K562 (cell line): ENCODE measurements around the gene DNAH3. TPM values are rescaled to one million over a fixed set of nuclear protein-coding genes. Genes with fewer than 3 reads are reported as not detected.

Experiments
- ATAC-seq: fragments of 200-7000 bp; cut with Tn5 transposase; 3 replicates; pipeline ENCODE4 v1.9.1; 2020; ENCODE audit warnings: moderate library complexity
- BruUV-seq: library from RNA; stranded (reverse); fragments of 400-500 nt; replicated peaks from 2 replicates; lab custom pipeline; 2021; lab: Mats Ljungman, UMichigan
- CTCF ChIA-PET: fragments of 300-600 bp; formaldehyde crosslinking; extraction: SDS; loops from one replicate; lab custom pipeline; 2021; ENCODE audit warnings: low intra/inter-chr PET ratio; lab: Yijun Ruan, JAX
- POLR2A ChIA-PET: fragments of 300-600, 350-650 bp; sonication (Branson Sonifier 250); formaldehyde crosslinking; extraction: SDS; loops from one replicate; lab custom pipeline; 2021; ENCODE audit warnings: antibody characterized with exemption, inconsistent platforms; lab: Yijun Ruan, JAX
- DNase-seq, 4 experiments: peaks; one replicate each; pipeline versions ENCODE4 v3.0.0 to v3.0.0-alpha.2; 2011 to 2018; ENCODE audit warnings: low spot score in 3 of 4, mixed read lengths in 3 of 4; ENCODE audit errors: extremely low read depth in 1 of 4
- FAIRE-seq: peaks from 2 replicates; lab custom pipeline; 2011; peaks lifted over from hg19 to GRCh38; lab: Jason Lieb, UNC
- H2AFZ ChIP-seq: 2 replicates; pipeline ENCODE4 v1.6.0; 2011; ENCODE audit warnings: low read depth, low read length, control low read depth, inconsistent platforms
- H3K27ac ChIP-seq: fragments of 200-600 bp; 3 replicates; pipeline ENCODE4 v1.8.0; 2011; ENCODE audit warnings: low read depth, mild to moderate bottlenecking, control low read depth, inconsistent platforms, low read length, moderate library complexity, mixed read lengths; ENCODE audit errors: extremely low read depth
- H3K27me3 ChIP-seq, 2 experiments: fragments of 300-600 bp in 1 of 2; 2 replicates in 1 of 2; 3 replicates in 1 of 2; pipeline versions ENCODE4 v1.6.0 to v1.8.0; 2011; ENCODE audit warnings: inconsistent platforms in 2 of 2, low read length in 2 of 2, mild to moderate bottlenecking in 1 of 2, mixed read lengths in 1 of 2, moderate library complexity in 1 of 2; ENCODE audit not compliant: control insufficient read depth in 2 of 2, insufficient read depth in 2 of 2
- H3K36me3 ChIP-seq: fragments of 300-600 bp; 3 replicates; pipeline ENCODE4 v1.8.0; 2011; ENCODE audit warnings: mild to moderate bottlenecking, low read length, inconsistent platforms; ENCODE audit not compliant: control insufficient read depth, insufficient read depth
- H3K4me1 ChIP-seq, 2 experiments: fragments of 200-600 bp in 1 of 2; replicated peaks in 1 of 2; 2 replicates in 1 of 2; 3 replicates in 1 of 2; pipeline versions ENCODE4 v1.5.1 to v1.8.0; 2011; ENCODE audit warnings: inconsistent platforms in 2 of 2, low read length in 2 of 2, mild to moderate bottlenecking in 1 of 2, mixed read lengths in 1 of 2, moderate library complexity in 1 of 2; ENCODE audit not compliant: control insufficient read depth in 2 of 2, insufficient read depth in 2 of 2
- H3K4me2 ChIP-seq: 2 replicates; pipeline ENCODE4 v1.6.1; 2011; ENCODE audit warnings: low read length, control low read depth, inconsistent platforms, mixed read lengths; ENCODE audit not compliant: insufficient read depth
- H3K4me3 ChIP-seq: fragments of 200-600 bp; sonication (generic), shearing (Covaris generic); 2 replicates; pipeline ENCODE4 v1.5.1; 2016; ENCODE audit warnings: control low read depth, inconsistent platforms
- H3K79me2 ChIP-seq: fragments of 200-600 bp; 3 replicates; pipeline ENCODE4 v1.8.0; 2011; ENCODE audit warnings: low read length, inconsistent platforms; ENCODE audit not compliant: control insufficient read depth, insufficient read depth
- H3K9ac ChIP-seq, 2 experiments: 2 replicates each; pipeline versions ENCODE4 v1.6.0 to v1.6.1; 2011; ENCODE audit warnings: low read depth in 2 of 2, low read length in 2 of 2, control low read depth in 1 of 2, inconsistent platforms in 1 of 2, mild to moderate bottlenecking in 1 of 2, mixed read lengths in 1 of 2; ENCODE audit not compliant: insufficient read depth in 1 of 2
- H3K9me1 ChIP-seq: one replicate; pipeline ENCODE4 v1.6.0; 2011; ENCODE audit warnings: inconsistent platforms, mild to moderate bottlenecking, low read length, moderate library complexity; ENCODE audit not compliant: control insufficient read depth, insufficient read depth
- H3K9me3 ChIP-seq: replicated peaks from 2 replicates; pipeline ENCODE4 v1.5.1; 2011; ENCODE audit warnings: low read depth, low read length, inconsistent platforms; ENCODE audit not compliant: control insufficient read depth, insufficient read depth
- H4K20me1 ChIP-seq: replicated peaks from 2 replicates; pipeline ENCODE4 v1.6.1; 2011; ENCODE audit warnings: low read length, inconsistent platforms, mixed read lengths; ENCODE audit not compliant: control insufficient read depth, insufficient read depth
- WGBS: fragments of 100-300 bp; shearing (Covaris generic); methylation state at CpG from one replicate; pipeline ENCODE4 v1.1.6; 2016; ENCODE audit warnings: low coverage, mixed read lengths; ENCODE audit not compliant: insufficient coverage; ENCODE audit errors: missing lambda C conversion rate; 5-methylcytosine and 5-hydroxymethylcytosine counted together
- in situ Hi-C: fragments of 300-500 bp; cut with MboI; formaldehyde crosslinking; loops from 4 replicates; pipeline ENCODE4 v1.15.0; 2018; ENCODE audit warnings: inconsistent platforms, mixed read lengths
- intact Hi-C: fragments of 100-400 bp; cut with micrococcal nuclease; formaldehyde crosslinking; loops from 2 replicates; pipeline ENCODE4 v1.14.2; 2022
- polyA plus RNA-seq, 8 experiments: library from polyadenylated mRNA; depleted of rRNA in 4 of 8; stranded (reverse) in 5 of 8; unstranded in 3 of 8; fragments of >200 nt; fragmentation: Nextera tagmentation in 2 of 8; fragmentation: Illumina TruSeq in 1 of 8; extraction: Ambion mirVana in 2 of 8; extraction: Trizol in 1 of 8; gene quantifications; 2 replicates each; pipeline versions ENCODE4 v1.2.1 to v1.2.3, GENCODE V29; 2011 to 2014; ENCODE audit warnings: inconsistent platforms in 1 of 8, missing spikeins in 1 of 8
- total RNA-seq, 7 experiments: library from RNA; depleted of rRNA in 6 of 7; stranded (reverse); fragments of >200 nt in 6 of 7; fragmentation: Illumina TruSeq in 2 of 7; extraction: Trizol in 2 of 7; gene quantifications; 2 replicates each; pipeline versions ENCODE4 v1.2.1 to v1.2.3, GENCODE V29; 2011 to 2021; ENCODE audit warnings: low replicate concordance in 1 of 7
- TF ChIP-seq, protein P1 (sequence below): fragments of 450-650 bp; conservative IDR thresholded peaks from 2 replicates; pipeline ENCODE4 v1.6.1; 2016; ENCODE audit warnings: missing genetic modification characterization, low read depth, mild to moderate bottlenecking, control low read depth, missing compliant biosample characterization
- TF ChIP-seq, protein P2 (sequence below): fragments of 200-800 bp; sonication (Bioruptor generic); IDR thresholded peaks from 2 replicates; pipeline ENCODE4 v1.6.1; 2016; ENCODE audit warnings: missing genetic modification characterization, missing compliant biosample characterization

DNAH3 gene
- total and polyA plus RNA-seq, 9 of the 15 experiments (the other 6 are each of a cell fraction or from before 2014, with no cell fraction given) = 0.32 to 0.84 (median 0.44) TPM

DNA sequence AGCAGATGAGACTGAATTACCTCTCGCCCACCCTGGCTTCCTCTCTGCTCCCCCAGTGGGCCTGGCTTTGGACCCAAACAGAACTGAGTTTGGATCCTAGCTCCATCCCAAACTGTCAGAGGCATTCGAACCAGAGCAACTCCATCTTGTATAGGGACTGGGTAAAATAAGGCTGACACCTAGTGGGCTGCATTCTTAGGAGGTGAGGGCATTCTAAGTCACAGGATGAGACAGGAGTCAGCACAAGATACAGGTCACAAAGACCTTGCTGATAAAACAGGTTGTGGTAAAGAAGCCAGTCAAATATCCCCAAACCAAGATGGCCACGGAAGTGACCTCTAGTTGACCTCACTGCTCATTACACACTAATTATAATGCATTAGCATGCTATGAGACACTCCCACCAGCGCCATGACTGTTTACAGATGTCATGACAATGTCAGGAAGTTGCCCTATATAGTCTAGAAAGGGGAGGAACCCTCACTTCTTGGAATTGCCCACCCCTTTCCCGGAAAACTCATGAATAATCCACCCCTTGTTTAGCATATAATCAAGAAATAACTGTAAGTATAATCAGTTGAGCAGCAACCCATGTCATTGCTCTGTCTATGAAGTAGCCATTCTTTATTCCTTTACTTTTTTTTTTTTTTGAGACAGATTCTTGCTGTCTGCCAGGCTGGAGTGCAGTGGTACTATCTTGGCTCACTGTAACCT, 205.6 kb downstream of the DNAH3 start (continued):
- TF ChIP-seq, protein P1, sequence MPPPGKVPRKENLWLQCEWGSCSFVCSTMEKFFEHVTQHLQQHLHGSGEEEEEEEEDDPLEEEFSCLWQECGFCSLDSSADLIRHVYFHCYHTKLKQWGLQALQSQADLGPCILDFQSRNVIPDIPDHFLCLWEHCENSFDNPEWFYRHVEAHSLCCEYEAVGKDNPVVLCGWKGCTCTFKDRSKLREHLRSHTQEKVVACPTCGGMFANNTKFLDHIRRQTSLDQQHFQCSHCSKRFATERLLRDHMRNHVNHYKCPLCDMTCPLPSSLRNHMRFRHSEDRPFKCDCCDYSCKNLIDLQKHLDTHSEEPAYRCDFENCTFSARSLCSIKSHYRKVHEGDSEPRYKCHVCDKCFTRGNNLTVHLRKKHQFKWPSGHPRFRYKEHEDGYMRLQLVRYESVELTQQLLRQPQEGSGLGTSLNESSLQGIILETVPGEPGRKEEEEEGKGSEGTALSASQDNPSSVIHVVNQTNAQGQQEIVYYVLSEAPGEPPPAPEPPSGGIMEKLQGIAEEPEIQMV (tag) = peak; percentile 98

DNA sequence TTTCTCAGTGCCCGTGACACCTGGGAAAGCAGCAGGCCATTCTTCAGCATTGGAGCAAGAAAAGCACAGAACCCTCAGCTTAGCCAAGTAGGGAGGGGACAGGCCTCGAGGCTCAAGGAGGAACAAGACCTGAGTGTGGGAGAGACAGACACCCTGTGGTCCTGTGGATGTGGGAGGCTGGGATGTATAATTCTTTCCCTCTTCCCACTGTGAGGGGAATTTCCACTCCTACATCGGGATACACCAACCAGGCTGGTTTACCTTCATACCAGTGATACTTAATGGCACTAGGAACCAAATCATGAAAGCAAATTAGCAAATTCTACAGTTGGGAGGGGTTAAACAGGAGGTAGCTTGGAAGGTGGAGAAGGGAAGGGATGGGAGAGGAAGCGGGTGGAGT, 208.4 kb downstream of the DNAH3 start:
- Histone ChIP-seq H2AFZ (peak overlapping the region; percentile 22; the same call in 1 of the 2 replicates), H3K27me3 (no peaks in the 10 kb centered on the region), H3K9ac (no peak overlapping the region; a peak in 1 of 4 replicates), H4K20me1 (no peaks in the 10 kb centered on the region), H3K4me3 (no peak overlapping the region), H3K79me2 (no peaks in the 10 kb centered on the region), H3K9me1 (no peaks in the 10 kb centered on the region), H3K4me1 (peaks cover 12 to 24% of the 10 kb centered on the region in 2 experiments), H3K27ac (no peak overlapping the region), H3K9me3 (0 out of 2 replicates have a peak, but pooled peaks cover 2% of the 10 kb centered on the region), H3K4me2 (no peak overlapping the region), H3K36me3 (no peaks in the 10 kb centered on the region)
- DNase-seq (no peak), ATAC-seq (no peak), FAIRE-seq (no peak)
- in situ Hi-C loops = no loop called here
- 31% methylated on average over 3 of the region's 4 CpGs for WGBS
- intact Hi-C loops = no loop called here
- no TSS peak for BruUV-seq
- ChIA-PET CTCF (no interaction called here), POLR2A (interaction anchor here (1.3 kb wide), 1 partner anchor 22 kb away, joined by 6 read pairs; no protein-coding TSS in a partner anchor)
- TF ChIP-seq, protein P2, sequence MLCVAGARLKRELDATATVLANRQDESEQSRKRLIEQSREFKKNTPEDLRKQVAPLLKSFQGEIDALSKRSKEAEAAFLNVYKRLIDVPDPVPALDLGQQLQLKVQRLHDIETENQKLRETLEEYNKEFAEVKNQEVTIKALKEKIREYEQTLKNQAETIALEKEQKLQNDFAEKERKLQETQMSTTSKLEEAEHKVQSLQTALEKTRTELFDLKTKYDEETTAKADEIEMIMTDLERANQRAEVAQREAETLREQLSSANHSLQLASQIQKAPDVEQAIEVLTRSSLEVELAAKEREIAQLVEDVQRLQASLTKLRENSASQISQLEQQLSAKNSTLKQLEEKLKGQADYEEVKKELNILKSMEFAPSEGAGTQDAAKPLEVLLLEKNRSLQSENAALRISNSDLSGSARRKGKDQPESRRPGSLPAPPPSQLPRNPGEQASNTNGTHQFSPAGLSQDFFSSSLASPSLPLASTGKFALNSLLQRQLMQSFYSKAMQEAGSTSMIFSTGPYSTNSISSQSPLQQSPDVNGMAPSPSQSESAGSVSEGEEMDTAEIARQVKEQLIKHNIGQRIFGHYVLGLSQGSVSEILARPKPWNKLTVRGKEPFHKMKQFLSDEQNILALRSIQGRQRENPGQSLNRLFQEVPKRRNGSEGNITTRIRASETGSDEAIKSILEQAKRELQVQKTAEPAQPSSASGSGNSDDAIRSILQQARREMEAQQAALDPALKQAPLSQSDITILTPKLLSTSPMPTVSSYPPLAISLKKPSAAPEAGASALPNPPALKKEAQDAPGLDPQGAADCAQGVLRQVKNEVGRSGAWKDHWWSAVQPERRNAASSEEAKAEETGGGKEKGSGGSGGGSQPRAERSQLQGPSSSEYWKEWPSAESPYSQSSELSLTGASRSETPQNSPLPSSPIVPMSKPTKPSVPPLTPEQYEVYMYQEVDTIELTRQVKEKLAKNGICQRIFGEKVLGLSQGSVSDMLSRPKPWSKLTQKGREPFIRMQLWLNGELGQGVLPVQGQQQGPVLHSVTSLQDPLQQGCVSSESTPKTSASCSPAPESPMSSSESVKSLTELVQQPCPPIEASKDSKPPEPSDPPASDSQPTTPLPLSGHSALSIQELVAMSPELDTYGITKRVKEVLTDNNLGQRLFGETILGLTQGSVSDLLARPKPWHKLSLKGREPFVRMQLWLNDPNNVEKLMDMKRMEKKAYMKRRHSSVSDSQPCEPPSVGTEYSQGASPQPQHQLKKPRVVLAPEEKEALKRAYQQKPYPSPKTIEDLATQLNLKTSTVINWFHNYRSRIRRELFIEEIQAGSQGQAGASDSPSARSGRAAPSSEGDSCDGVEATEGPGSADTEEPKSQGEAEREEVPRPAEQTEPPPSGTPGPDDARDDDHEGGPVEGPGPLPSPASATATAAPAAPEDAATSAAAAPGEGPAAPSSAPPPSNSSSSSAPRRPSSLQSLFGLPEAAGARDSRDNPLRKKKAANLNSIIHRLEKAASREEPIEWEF = no peak
